H9 (cell line): ENCODE results near the gene FAP. TPM values are rescaled to one million over a fixed set of nuclear protein-coding genes. Genes with fewer than 3 reads are reported as not detected.

Source experiments
- DNase-seq: peaks from one replicate; pipeline ENCODE4 v3.0.0-alpha.2; 2017
- H2AFZ ChIP-seq: one replicate; pipeline ENCODE4 v1.6.1; 2013; ENCODE audit warnings: mild to moderate bottlenecking, low read length, control low read depth, moderate library complexity
- H2AK5ac ChIP-seq: 2 replicates; pipeline ENCODE4 v1.6.1; 2013; ENCODE audit warnings: low read length, control low read depth, mixed read lengths; ENCODE audit not compliant: insufficient read length
- H2BK120ac ChIP-seq: one replicate; pipeline ENCODE4 v1.6.1; 2013; ENCODE audit warnings: low read depth, mild to moderate bottlenecking, low read length, control low read depth, inconsistent platforms; ENCODE audit not compliant: poor library complexity, severe bottlenecking
- H2BK12ac ChIP-seq: 2 replicates; pipeline ENCODE4 v1.6.1; 2013; ENCODE audit warnings: low read length, control low read depth, mixed read lengths, low read depth; ENCODE audit not compliant: insufficient read length
- H2BK15ac ChIP-seq: 2 replicates; pipeline ENCODE4 v1.6.1; 2013; ENCODE audit warnings: low read depth, low read length, control low read depth
- H2BK20ac ChIP-seq: one replicate; pipeline ENCODE4 v1.6.1; 2013; ENCODE audit warnings: low read depth, mild to moderate bottlenecking, low read length, control low read depth, inconsistent platforms; ENCODE audit not compliant: poor library complexity, severe bottlenecking
- H2BK5ac ChIP-seq: 2 replicates; pipeline ENCODE4 v1.6.1; 2013; ENCODE audit warnings: low read length, control low read depth, mixed read lengths; ENCODE audit not compliant: insufficient read length
- H3K14ac ChIP-seq: 2 replicates; pipeline ENCODE4 v1.6.1; 2013; ENCODE audit warnings: low read length, control low read depth; ENCODE audit not compliant: insufficient read depth
- H3K18ac ChIP-seq: 2 replicates; pipeline ENCODE4 v1.6.1; 2013; ENCODE audit warnings: low read depth, mild to moderate bottlenecking, mixed read lengths, low read length, control low read depth; ENCODE audit not compliant: insufficient read length
- H3K23ac ChIP-seq: 2 replicates; pipeline ENCODE4 v1.6.1; 2013; ENCODE audit warnings: low read length, control low read depth, mixed read lengths, low read depth; ENCODE audit not compliant: insufficient read length
- H3K23me2 ChIP-seq: 2 replicates; pipeline ENCODE4 v1.6.1; 2013; ENCODE audit warnings: low read depth, mild to moderate bottlenecking, mixed read lengths, low read length, control low read depth; ENCODE audit not compliant: insufficient read length, poor library complexity, severe bottlenecking
- H3K27ac ChIP-seq: 2 replicates; pipeline ENCODE4 v1.5.1; 2013; ENCODE audit warnings: low read length, control low read depth, mixed read lengths, low read depth; ENCODE audit not compliant: insufficient read length
- H3K27me3 ChIP-seq: 2 replicates; pipeline ENCODE4 v1.6.1; 2013; ENCODE audit warnings: low read length, control low read depth, inconsistent platforms; ENCODE audit not compliant: insufficient read depth
- H3K4ac ChIP-seq: 2 replicates; pipeline ENCODE4 v1.6.1; 2013; ENCODE audit warnings: low read depth, mild to moderate bottlenecking, control low read depth, inconsistent platforms, low read length, moderate library complexity
- H3K4me1 ChIP-seq: 2 replicates; pipeline ENCODE4 v1.6.1; 2013; ENCODE audit warnings: low read length, control low read depth, inconsistent platforms; ENCODE audit not compliant: insufficient read depth
- H3K4me2 ChIP-seq: 2 replicates; pipeline ENCODE4 v1.6.1; 2013; ENCODE audit warnings: low read length, control low read depth, mixed read lengths; ENCODE audit not compliant: insufficient read length, insufficient read depth
- H3K56ac ChIP-seq: 2 replicates; pipeline ENCODE4 v1.6.1; 2013; ENCODE audit warnings: low read depth, mild to moderate bottlenecking, mixed read lengths, low read length, control low read depth; ENCODE audit not compliant: insufficient read length
- H3K79me1 ChIP-seq: 2 replicates; pipeline ENCODE4 v1.6.1; 2013; ENCODE audit warnings: low read depth, mild to moderate bottlenecking, moderate library complexity, low read length, control low read depth, inconsistent platforms; ENCODE audit not compliant: insufficient read depth, poor library complexity, severe bottlenecking
- H3K79me2 ChIP-seq: 2 replicates; pipeline ENCODE4 v1.6.1; 2013; ENCODE audit warnings: low read length, control low read depth, inconsistent platforms; ENCODE audit not compliant: insufficient read depth
- H3K9ac ChIP-seq: 2 replicates; pipeline ENCODE4 v1.6.1; 2013; ENCODE audit warnings: low read length, control low read depth, mixed read lengths; ENCODE audit not compliant: insufficient read length; ENCODE audit errors: extremely low read depth
- H3K9me3 ChIP-seq: one replicate; pipeline ENCODE4 v1.6.1; 2013; ENCODE audit warnings: low read depth, low read length, inconsistent platforms; ENCODE audit not compliant: control insufficient read depth
- H3T11ph ChIP-seq: one replicate; pipeline ENCODE4 v1.6.1; 2013; ENCODE audit warnings: mild to moderate bottlenecking, low read length, control low read depth, inconsistent platforms
- H4K20me1 ChIP-seq: one replicate; pipeline ENCODE4 v1.6.1; 2013; ENCODE audit not compliant: control insufficient read depth, insufficient read length, insufficient read depth
- H4K5ac ChIP-seq: 2 replicates; pipeline ENCODE4 v1.6.1; 2013; ENCODE audit warnings: low read depth, mild to moderate bottlenecking, mixed read lengths, low read length, control low read depth; ENCODE audit not compliant: insufficient read length
- H4K8ac ChIP-seq: replicated peaks from 2 replicates; pipeline ENCODE4 v1.6.1; 2013; ENCODE audit warnings: low read length, control low read depth, mixed read lengths, low read depth; ENCODE audit not compliant: insufficient read length
- H4K91ac ChIP-seq: 2 replicates; pipeline ENCODE4 v1.6.1; 2013; ENCODE audit warnings: low read depth, mild to moderate bottlenecking, moderate library complexity, mixed read lengths, low read length, control low read depth; ENCODE audit not compliant: insufficient read length
- H3K27ac Mint-ChIP-seq, 3 experiments: 2 replicates in 2 of 3; 3 replicates in 1 of 3; pipeline ENCODE4 v1.8.0; 2020 to 2021; ENCODE audit warnings: mixed read lengths in 3 of 3, mild to moderate bottlenecking in 1 of 3, moderate library complexity in 1 of 3
- H3K27me3 Mint-ChIP-seq: 2 replicates; pipeline ENCODE4 v1.8.0; 2021; ENCODE audit warnings: low read depth, mild to moderate bottlenecking, moderate library complexity, mixed read lengths
- H3K36me3 Mint-ChIP-seq, 3 experiments: 2 replicates in 2 of 3; 3 replicates in 1 of 3; pipeline ENCODE4 v1.8.0; 2020 to 2021; ENCODE audit warnings: low read depth in 3 of 3, mixed read lengths in 3 of 3; ENCODE audit not compliant: insufficient read depth in 1 of 3
- H3K4me1 Mint-ChIP-seq, 2 experiments: 2 replicates each; pipeline ENCODE4 v1.8.0; 2020; ENCODE audit warnings: mixed read lengths in 2 of 2
- H3K4me3 Mint-ChIP-seq, 2 experiments: 2 replicates in 1 of 2; 3 replicates in 1 of 2; pipeline ENCODE4 v1.8.0; 2020 to 2021; ENCODE audit warnings: mild to moderate bottlenecking in 2 of 2, mixed read lengths in 2 of 2, moderate library complexity in 1 of 2
- H3K9me3 Mint-ChIP-seq, 2 experiments: 2 replicates in 1 of 2; 3 replicates in 1 of 2; pipeline ENCODE4 v1.8.0; 2020; ENCODE audit warnings: mild to moderate bottlenecking in 2 of 2, mixed read lengths in 2 of 2, moderate library complexity in 1 of 2
- WGBS: extraction: QIAGEN DNeasy Blood & Tissue Kit; methylation state at CpG from one replicate; pipeline ENCODE4 v1.1.7; 2013; ENCODE audit warnings: missing lambda C conversion rate, low lambda C conversion rate, mixed read lengths; ENCODE audit not compliant: insufficient read length; ENCODE audit errors: extremely low coverage; 5-methylcytosine and 5-hydroxymethylcytosine counted together
- total RNA-seq: library from RNA; stranded (reverse); gene quantifications from 2 replicates; pipeline ENCODE4 v1.2.1, GENCODE V29; 2021
- TF ChIP-seq, protein P1 (sequence below): fragments of 200-600 bp; sonication (generic); conservative IDR thresholded peaks from 3 replicates; pipeline ENCODE4 v1.8.0; 2021; ENCODE audit warnings: antibody characterized with exemption, mild to moderate bottlenecking

FAP gene
- total RNA-seq, 1 experiment from 2014 or later, result not detected

GRCh38 chr2:162219426-162219825, 23.8 kb downstream of the FAP start:
- no peaks in the 10 kb centered on the region for H3K36me3 Mint-ChIP-seq

More at GRCh38 chr2:162219426-162219825, 23.8 kb downstream of the FAP start:
- H3K27me3 Mint-ChIP-seq, result no peaks in the 10 kb centered on the region
- no peaks in the 10 kb centered on the region for H3K9me3 Mint-ChIP-seq
- no peak overlapping the region for H3K4me3 Mint-ChIP-seq
- H3K23ac ChIP-seq, result no peak overlapping the region
- H3T11ph ChIP-seq, result no peak overlapping the region
- H2BK5ac ChIP-seq, result no peak overlapping the region
- no peak overlapping the region for H4K91ac ChIP-seq
- H2BK12ac ChIP-seq, result no peak overlapping the region
- H3K79me2 ChIP-seq, result no peaks in the 10 kb centered on the region
- no peak overlapping the region for H4K5ac ChIP-seq
- H2AFZ ChIP-seq, result no peak overlapping the region
- no CpG with 5 or more reads among the region's 4 CpGs for WGBS
- no peak overlapping the region for H3K18ac ChIP-seq
- no peak overlapping the region for H2AK5ac ChIP-seq
- no peak overlapping the region for H4K8ac ChIP-seq
- no peak overlapping the region for H2BK20ac ChIP-seq
- no peaks in the 10 kb centered on the region for H3K27me3 ChIP-seq
- H2BK15ac ChIP-seq, result no peak overlapping the region
- H3K23me2 ChIP-seq, result no peaks in the 10 kb centered on the region
- H2BK120ac ChIP-seq, result no peak overlapping the region
- H4K20me1 ChIP-seq, result no peaks in the 10 kb centered on the region
- H3K79me1 ChIP-seq, result no peaks in the 10 kb centered on the region
- no peak overlapping the region for H3K9ac ChIP-seq
- no peak overlapping the region for H3K27ac ChIP-seq
- no peak overlapping the region for H3K56ac ChIP-seq
- H3K4me2 ChIP-seq, result no peak overlapping the region
- TF ChIP-seq, protein P1, sequence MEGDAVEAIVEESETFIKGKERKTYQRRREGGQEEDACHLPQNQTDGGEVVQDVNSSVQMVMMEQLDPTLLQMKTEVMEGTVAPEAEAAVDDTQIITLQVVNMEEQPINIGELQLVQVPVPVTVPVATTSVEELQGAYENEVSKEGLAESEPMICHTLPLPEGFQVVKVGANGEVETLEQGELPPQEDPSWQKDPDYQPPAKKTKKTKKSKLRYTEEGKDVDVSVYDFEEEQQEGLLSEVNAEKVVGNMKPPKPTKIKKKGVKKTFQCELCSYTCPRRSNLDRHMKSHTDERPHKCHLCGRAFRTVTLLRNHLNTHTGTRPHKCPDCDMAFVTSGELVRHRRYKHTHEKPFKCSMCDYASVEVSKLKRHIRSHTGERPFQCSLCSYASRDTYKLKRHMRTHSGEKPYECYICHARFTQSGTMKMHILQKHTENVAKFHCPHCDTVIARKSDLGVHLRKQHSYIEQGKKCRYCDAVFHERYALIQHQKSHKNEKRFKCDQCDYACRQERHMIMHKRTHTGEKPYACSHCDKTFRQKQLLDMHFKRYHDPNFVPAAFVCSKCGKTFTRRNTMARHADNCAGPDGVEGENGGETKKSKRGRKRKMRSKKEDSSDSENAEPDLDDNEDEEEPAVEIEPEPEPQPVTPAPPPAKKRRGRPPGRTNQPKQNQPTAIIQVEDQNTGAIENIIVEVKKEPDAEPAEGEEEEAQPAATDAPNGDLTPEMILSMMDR, result no peak
- H3K4me1 ChIP-seq, result no peaks in the 10 kb centered on the region
- no peak overlapping the region for H3K4ac ChIP-seq
- no peak overlapping the region for H3K14ac ChIP-seq
- H3K4me1 Mint-ChIP-seq, result no peaks in the 10 kb centered on the region; a peak in 1 of 4 replicates
- H3K27ac Mint-ChIP-seq, result peak overlapping the region in 1 of 3 experiments; percentile 72; a peak in 1 of 7 replicates
- DNase-seq, result no peak
- no peaks in the 10 kb centered on the region for H3K9me3 ChIP-seq
